Vagina (tissue), 2 donors: ENCODE results near the gene HGF.

Experiments
- CTCF ChIP-seq, 3 experiments: fragments of 450-650 bp in 2 of 3; fragments of 200-600 bp in 1 of 3; sonication (generic) in 1 of 3; IDR thresholded peaks; one replicate each; pipeline ENCODE4 v1.5.1; 2017 to 2019; ENCODE audit warnings: antibody characterized with exemption in 3 of 3, mild to moderate bottlenecking in 2 of 3, moderate library complexity in 2 of 3
- POLR2A ChIP-seq, 2 donors: fragments of 450-650 bp; IDR thresholded peaks; one replicate each; pipeline ENCODE4 v1.6.1; 2017; ENCODE audit warnings: antibody characterized with exemption in 2 of 2, mild to moderate bottlenecking in 2 of 2, moderate library complexity in 2 of 2
- POLR2AphosphoS5 ChIP-seq, 2 donors: sonication (generic); formaldehyde crosslinking; IDR thresholded peaks; one replicate each; pipeline ENCODE4 v1.9.0; 2017; ENCODE audit warnings: antibody characterized with exemption in 2 of 2, mild to moderate bottlenecking in 2 of 2, low read depth in 1 of 2; ENCODE audit not compliant: insufficient read depth in 1 of 2

- TF ChIP-seq POLR2A (IDR thresholded peaks at IDR 0.05) (no peak), CTCF (IDR thresholded peaks at IDR 0.05) (no peak), POLR2AphosphoS5 (IDR thresholded peaks at IDR 0.05; ENCODE audit: insufficient read depth in 1 of 2, low read depth in 1 of 2) (no peak)
These were observed 20.8 kb upstream of the HGF start for GRCh38 chr7:81790686-81791085.
